GM21737 (cell line): ENCODE measurements around the gene ANKS6.
A peak's percentile ranks its signal among the peaks of the same experiment; 100 is the strongest.

Experiments used
- ATAC-seq: cut with Tn5 transposase; IDR thresholded peaks from one replicate; pipeline ENCODE4 v1.9.1; 2021; ENCODE audit warnings: mild to moderate bottlenecking, moderate library complexity; ENCODE audit not compliant: unreplicated experiment

ANKS6 gene

GRCh38 chr9:98796364-98797101, at the start of gene ANKS6:
ANKS6 (minus strand) TSS chr9:98796555; CDS start chr9:98796491, 64 bp downstream.
- ATAC-seq: peak; percentile 95

GRCh38 chr9:98846081-98846480, 49.7 kb upstream of the ANKS6 start:
- ATAC-seq: no peak

- no peak for ATAC-seq
These were observed 46.2 kb upstream of the ANKS6 start for GRCh38 chr9:98842510-98842909.

GRCh38 chr9:98839724-98840123, 43.4 kb upstream of the ANKS6 start:
- ATAC-seq: no peak

- no peak for ATAC-seq
These were observed 42.7 kb upstream of the ANKS6 start for GRCh38 chr9:98838868-98839565.

GRCh38 chr9:98838155-98838867, 42.0 kb upstream of the ANKS6 start:
- no peak for ATAC-seq

GRCh38 chr9:98837516-98837915, 41.2 kb upstream of the ANKS6 start:
- no peak for ATAC-seq

GRCh38 chr9:98836206-98836605, 39.9 kb upstream of the ANKS6 start:
- no peak for ATAC-seq

GRCh38 chr9:98834386-98834785, 38.0 kb upstream of the ANKS6 start:
- no peak for ATAC-seq

- no peak for ATAC-seq
These were observed 37.0 kb upstream of the ANKS6 start for GRCh38 chr9:98833090-98833956.

GRCh38 chr9:98832768-98833089, 36.4 kb upstream of the ANKS6 start:
- ATAC-seq: no peak

- ATAC-seq: no peak
These were observed 35.3 kb upstream of the ANKS6 start for GRCh38 chr9:98831696-98832095.

GRCh38 chr9:98830554-98830953, 34.2 kb upstream of the ANKS6 start:
- ATAC-seq: no peak

GRCh38 chr9:98829766-98830165, 33.4 kb upstream of the ANKS6 start:
- ATAC-seq: no peak

- no peak for ATAC-seq
These were observed 30.4 kb upstream of the ANKS6 start for GRCh38 chr9:98826716-98827115.

GRCh38 chr9:98825414-98825813, 29.1 kb upstream of the ANKS6 start:
- ATAC-seq: no peak

GRCh38 chr9:98823666-98824334, 27.4 kb upstream of the ANKS6 start:
- no peak for ATAC-seq

- no peak for ATAC-seq
These were observed 26.3 kb upstream of the ANKS6 start for GRCh38 chr9:98822661-98823060.

GRCh38 chr9:98821831-98822230, 25.5 kb upstream of the ANKS6 start:
- ATAC-seq: no peak

- ATAC-seq: no peak
These were observed 22.9 kb upstream of the ANKS6 start for GRCh38 chr9:98819231-98819630.
